Glutamatergic neuron (in vitro differentiated cells): Measurements from ENCODE around the gene PIP4K2A. TPM values are rescaled to one million over a fixed set of nuclear protein-coding genes. Genes with fewer than 3 reads are reported as not detected.
"Not testable (repeated sequence)": the region's sequence is repeated elsewhere in the genome, so short reads cannot be mapped to it uniquely, and the experiment has no call there.

Experiments used
- DNase-seq: peaks from one replicate; pipeline ENCODE4 v3.0.0; 2022
- H3K27ac Mint-ChIP-seq: one replicate; pipeline ENCODE4 v1.8.0; 2020; ENCODE audit warnings: mild to moderate bottlenecking, mixed read lengths, inconsistent platforms; ENCODE audit not compliant: unreplicated experiment
- H3K27me3 Mint-ChIP-seq: one replicate; pipeline ENCODE4 v1.8.0; 2020; ENCODE audit warnings: mild to moderate bottlenecking, moderate library complexity, mixed read lengths, inconsistent platforms; ENCODE audit not compliant: unreplicated experiment
- H3K36me3 Mint-ChIP-seq: one replicate; pipeline ENCODE4 v1.8.0; 2020; ENCODE audit warnings: mild to moderate bottlenecking, mixed read lengths, inconsistent platforms; ENCODE audit not compliant: unreplicated experiment
- H3K4me1 Mint-ChIP-seq: one replicate; pipeline ENCODE4 v1.8.0; 2020; ENCODE audit warnings: mild to moderate bottlenecking, low read depth, mixed read lengths, inconsistent platforms; ENCODE audit not compliant: unreplicated experiment
- H3K4me3 Mint-ChIP-seq: one replicate; pipeline ENCODE4 v1.8.0; 2020; ENCODE audit warnings: mild to moderate bottlenecking, mixed read lengths, inconsistent platforms; ENCODE audit not compliant: unreplicated experiment
- H3K9me3 Mint-ChIP-seq: one replicate; pipeline ENCODE4 v1.8.0; 2020; ENCODE audit warnings: mild to moderate bottlenecking, moderate library complexity, mixed read lengths, inconsistent platforms; ENCODE audit not compliant: unreplicated experiment
- total RNA-seq: library from RNA; stranded (reverse); fragmentation: NEBNext Ultra II Directional; extraction: Animal tissue kit (Norgen Biotek cat#: 25700); gene quantifications from one replicate; pipeline ENCODE4 v1.2.1, GENCODE V29; 2021; ENCODE audit not compliant: unreplicated experiment
- TF ChIP-seq, protein P1 (sequence below): fragments of 200-600 bp; sonication (generic); IDR thresholded peaks from one replicate; pipeline ENCODE4 v1.5.0; 2021; ENCODE audit not compliant: partially characterized antibody, unreplicated experiment

Gene PIP4K2A
- total RNA-seq, 1 donor from 2014 or later, result 20.7 TPM

DNA sequence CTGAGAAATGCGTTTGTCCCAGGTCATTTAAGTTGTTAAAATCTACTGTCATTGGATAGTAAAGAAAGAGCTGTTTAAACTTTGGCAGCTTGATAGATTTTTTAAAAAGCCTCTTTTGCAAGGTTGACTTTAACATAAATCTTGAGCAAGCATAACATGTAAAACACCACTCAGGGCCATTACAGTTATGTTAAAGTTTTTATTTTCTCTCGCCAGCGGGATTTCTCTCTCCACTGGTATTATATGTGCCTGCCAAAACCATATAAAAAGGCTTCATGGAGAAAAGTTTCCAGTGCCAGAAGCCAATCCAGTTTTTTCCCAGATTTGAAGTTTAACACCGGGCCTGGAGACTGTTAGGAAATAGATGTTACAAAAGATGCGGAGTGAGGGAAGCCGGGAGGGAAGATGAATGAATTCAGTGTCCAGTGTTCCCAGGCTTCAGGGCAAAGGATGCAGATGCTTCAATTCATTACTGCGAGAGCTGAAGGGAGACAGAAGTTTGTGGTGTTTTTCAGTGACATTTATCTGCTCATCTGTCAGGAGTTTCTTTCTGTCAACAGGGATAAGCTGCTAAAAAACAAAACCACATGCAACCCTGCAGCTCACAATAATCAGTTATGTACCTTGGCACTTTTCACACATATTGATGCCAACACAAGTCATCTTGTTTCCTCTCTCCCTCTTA lies 213.6 kb downstream of the PIP4K2A start:
- no peak for DNase-seq
- no peak overlapping the region for H3K4me3 Mint-ChIP-seq
- TF ChIP-seq, protein P1, sequence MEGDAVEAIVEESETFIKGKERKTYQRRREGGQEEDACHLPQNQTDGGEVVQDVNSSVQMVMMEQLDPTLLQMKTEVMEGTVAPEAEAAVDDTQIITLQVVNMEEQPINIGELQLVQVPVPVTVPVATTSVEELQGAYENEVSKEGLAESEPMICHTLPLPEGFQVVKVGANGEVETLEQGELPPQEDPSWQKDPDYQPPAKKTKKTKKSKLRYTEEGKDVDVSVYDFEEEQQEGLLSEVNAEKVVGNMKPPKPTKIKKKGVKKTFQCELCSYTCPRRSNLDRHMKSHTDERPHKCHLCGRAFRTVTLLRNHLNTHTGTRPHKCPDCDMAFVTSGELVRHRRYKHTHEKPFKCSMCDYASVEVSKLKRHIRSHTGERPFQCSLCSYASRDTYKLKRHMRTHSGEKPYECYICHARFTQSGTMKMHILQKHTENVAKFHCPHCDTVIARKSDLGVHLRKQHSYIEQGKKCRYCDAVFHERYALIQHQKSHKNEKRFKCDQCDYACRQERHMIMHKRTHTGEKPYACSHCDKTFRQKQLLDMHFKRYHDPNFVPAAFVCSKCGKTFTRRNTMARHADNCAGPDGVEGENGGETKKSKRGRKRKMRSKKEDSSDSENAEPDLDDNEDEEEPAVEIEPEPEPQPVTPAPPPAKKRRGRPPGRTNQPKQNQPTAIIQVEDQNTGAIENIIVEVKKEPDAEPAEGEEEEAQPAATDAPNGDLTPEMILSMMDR, result no peak
- no peaks in the 10 kb centered on the region for H3K36me3 Mint-ChIP-seq
- no peaks in the 10 kb centered on the region for H3K4me1 Mint-ChIP-seq
- no peak overlapping the region for H3K27ac Mint-ChIP-seq
- H3K27me3 Mint-ChIP-seq, result peaks cover 1% of the 10 kb centered on the region
- H3K9me3 Mint-ChIP-seq, result peaks cover 2% of the 10 kb centered on the region

DNA sequence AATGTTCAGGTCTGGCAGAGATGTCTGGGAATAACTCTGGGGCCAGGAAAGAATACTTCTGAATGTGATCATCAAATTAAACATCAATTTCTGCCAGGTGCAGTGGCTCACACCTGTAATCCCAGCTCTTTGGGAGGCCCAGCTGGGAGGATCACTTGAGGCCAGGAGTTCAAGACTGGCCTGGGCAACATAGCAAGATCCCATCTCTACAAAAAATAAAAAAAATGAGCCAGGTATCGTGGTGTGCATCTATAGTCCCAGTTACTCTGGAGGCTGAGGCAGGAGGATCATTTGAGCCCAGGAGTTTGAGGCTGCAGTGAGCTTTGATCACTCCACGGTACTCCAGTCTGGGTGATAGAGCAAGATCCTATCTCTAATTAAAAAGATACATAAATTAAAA lies 214.4 kb downstream of the PIP4K2A start:
- DNase-seq, H3K27me3 Mint-ChIP-seq, H3K4me3 Mint-ChIP-seq, H3K4me1 Mint-ChIP-seq, H3K9me3 Mint-ChIP-seq, H3K36me3 Mint-ChIP-seq, H3K27ac Mint-ChIP-seq: not testable (repeated sequence)

DNA sequence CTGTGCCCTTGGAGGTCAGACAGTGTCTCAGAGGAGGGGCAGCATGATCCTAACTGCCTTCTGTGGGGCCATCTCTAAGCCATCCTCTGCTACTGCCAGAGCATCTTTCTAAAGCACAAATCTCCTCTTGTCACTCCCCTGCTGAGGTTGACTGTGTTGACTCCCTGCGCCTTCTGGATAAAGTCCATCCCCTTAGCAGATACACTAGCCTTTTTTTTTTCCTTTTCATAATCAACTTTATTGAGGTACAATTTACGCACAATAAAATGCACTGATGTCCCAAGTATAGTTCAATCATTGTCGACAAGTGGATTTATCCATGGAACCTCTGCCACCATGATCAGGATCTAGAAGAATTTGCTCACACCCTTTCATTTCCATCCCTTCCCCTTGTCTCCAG lies 219.0 kb downstream of the PIP4K2A start:
- Mint-ChIP-seq H3K27me3 (no peaks in the 10 kb centered on the region), H3K9me3 (peaks cover 1% of the 10 kb centered on the region), H3K4me1 (no peaks in the 10 kb centered on the region), H3K36me3 (no peaks in the 10 kb centered on the region), H3K4me3 (no peak overlapping the region), H3K27ac (no peak overlapping the region)
- TF ChIP-seq, protein P1, result no peak
- DNase-seq, result no peak

DNA sequence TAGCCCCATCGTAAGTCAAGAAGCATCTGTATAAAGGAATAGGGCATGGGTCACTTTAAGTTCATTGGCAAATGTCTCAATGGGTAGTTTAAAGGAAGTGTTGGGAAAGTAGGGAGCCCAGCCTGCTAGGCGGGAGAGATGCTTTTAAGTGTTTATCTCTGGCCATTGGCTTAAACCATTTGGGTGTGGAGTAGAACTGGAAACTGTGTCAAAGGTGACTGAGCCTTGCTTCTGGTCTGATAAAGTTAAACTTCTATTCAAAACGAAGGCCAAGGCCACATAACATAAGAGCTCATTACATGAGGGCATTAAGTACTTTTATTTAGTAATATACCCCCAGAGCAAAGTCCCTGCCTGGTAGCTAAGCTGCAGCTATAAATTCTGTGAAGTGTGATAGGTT lies 220.4 kb downstream of the PIP4K2A start:
- Mint-ChIP-seq H3K27me3 (no peaks in the 10 kb centered on the region), H3K27ac (no peak overlapping the region), H3K36me3 (no peaks in the 10 kb centered on the region), H3K9me3 (no peaks in the 10 kb centered on the region), H3K4me3 (no peak overlapping the region), H3K4me1 (no peaks in the 10 kb centered on the region)
- no peak for DNase-seq
- TF ChIP-seq, protein P1, result no peak

DNA sequence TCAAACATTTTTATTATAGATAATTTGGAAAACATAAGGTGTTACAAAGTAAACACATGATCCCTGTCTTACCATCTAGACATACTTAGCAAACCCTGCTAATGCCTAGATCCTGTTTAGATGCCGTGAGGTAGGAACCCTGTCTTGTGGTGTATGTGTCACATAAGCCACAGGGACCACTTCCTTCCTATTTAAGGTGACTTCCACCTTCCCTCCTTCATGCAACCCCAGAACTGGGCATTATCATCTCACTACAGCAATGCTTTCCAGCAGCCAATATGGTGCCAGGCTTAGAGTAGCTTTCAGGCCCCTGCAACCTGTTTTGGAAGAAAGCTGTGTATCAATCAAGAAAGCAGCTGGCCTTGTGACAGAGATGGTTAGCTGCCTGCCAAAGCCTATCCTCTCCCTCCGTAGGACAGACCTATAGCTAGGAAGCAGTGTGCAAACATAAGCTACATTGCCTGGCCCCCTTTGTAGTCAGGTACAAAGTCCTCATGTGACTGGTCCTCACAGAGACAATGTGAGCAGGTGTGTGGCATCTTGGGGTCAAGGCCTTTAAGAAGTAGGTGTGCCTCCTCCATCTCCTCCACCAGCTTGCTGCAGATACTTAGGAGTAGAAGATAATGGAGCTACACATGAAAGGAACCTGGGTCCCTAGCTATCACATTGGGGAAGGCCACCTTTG lies 222.3 kb downstream of the PIP4K2A start:
- Mint-ChIP-seq H3K4me1 (no peaks in the 10 kb centered on the region), H3K36me3 (no peaks in the 10 kb centered on the region), H3K4me3 (no peak overlapping the region), H3K27me3 (no peaks in the 10 kb centered on the region), H3K9me3 (no peaks in the 10 kb centered on the region), H3K27ac (no peak overlapping the region)
- TF ChIP-seq, protein P1, result no peak
- DNase-seq, result no peak
